ENCODE results near the gene FSHR.

DNA sequence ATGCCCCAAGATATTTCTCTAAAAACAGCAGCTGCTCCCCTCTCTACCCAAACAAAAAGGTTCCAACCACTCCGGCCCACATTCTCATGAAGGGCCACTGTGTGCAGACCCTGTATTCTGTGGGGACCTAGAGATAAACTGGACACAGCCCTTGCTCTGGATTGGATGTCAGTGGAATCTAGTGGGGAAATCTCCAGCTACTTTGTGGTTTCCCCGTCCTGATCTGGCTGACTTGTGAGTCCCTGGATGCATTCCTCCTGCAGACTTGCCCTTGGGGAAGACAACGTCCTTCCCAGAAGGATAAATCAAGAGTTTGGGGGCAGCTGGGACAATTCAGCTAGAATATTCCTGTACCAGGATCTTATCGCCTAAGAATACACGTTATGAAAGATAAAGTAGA lies 151.1 kb downstream of the FSHR start:
- TF ChIP-seq, protein P1, sequence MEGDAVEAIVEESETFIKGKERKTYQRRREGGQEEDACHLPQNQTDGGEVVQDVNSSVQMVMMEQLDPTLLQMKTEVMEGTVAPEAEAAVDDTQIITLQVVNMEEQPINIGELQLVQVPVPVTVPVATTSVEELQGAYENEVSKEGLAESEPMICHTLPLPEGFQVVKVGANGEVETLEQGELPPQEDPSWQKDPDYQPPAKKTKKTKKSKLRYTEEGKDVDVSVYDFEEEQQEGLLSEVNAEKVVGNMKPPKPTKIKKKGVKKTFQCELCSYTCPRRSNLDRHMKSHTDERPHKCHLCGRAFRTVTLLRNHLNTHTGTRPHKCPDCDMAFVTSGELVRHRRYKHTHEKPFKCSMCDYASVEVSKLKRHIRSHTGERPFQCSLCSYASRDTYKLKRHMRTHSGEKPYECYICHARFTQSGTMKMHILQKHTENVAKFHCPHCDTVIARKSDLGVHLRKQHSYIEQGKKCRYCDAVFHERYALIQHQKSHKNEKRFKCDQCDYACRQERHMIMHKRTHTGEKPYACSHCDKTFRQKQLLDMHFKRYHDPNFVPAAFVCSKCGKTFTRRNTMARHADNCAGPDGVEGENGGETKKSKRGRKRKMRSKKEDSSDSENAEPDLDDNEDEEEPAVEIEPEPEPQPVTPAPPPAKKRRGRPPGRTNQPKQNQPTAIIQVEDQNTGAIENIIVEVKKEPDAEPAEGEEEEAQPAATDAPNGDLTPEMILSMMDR (IDR thresholded peaks at IDR 0.05; ENCODE audit: low read depth, low read length): no peak
- TF ChIP-seq MYC (IDR thresholded peaks at IDR 0.05; ENCODE audit: low read depth, low read length) (no peak), POLR2A (IDR thresholded peaks at IDR 0.05; ENCODE audit: extremely low read depth, insufficient read length) (no peak)
- TF ChIP-seq, protein P2, sequence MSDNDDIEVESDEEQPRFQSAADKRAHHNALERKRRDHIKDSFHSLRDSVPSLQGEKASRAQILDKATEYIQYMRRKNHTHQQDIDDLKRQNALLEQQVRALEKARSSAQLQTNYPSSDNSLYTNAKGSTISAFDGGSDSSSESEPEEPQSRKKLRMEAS (IDR thresholded peaks at IDR 0.05; ENCODE audit: low read depth, low read length): no peak
